Measurements from ENCODE around the gene APCDD1. TPM values are rescaled to one million over a fixed set of nuclear protein-coding genes. Genes with fewer than 3 reads are reported as not detected.

Gene APCDD1
- total and polyA plus RNA-seq, 2 of the 13 experiments (the other 11 are each of a cell fraction or from before 2014, with no cell fraction given), result 2.1 to 8.6 TPM

DNA sequence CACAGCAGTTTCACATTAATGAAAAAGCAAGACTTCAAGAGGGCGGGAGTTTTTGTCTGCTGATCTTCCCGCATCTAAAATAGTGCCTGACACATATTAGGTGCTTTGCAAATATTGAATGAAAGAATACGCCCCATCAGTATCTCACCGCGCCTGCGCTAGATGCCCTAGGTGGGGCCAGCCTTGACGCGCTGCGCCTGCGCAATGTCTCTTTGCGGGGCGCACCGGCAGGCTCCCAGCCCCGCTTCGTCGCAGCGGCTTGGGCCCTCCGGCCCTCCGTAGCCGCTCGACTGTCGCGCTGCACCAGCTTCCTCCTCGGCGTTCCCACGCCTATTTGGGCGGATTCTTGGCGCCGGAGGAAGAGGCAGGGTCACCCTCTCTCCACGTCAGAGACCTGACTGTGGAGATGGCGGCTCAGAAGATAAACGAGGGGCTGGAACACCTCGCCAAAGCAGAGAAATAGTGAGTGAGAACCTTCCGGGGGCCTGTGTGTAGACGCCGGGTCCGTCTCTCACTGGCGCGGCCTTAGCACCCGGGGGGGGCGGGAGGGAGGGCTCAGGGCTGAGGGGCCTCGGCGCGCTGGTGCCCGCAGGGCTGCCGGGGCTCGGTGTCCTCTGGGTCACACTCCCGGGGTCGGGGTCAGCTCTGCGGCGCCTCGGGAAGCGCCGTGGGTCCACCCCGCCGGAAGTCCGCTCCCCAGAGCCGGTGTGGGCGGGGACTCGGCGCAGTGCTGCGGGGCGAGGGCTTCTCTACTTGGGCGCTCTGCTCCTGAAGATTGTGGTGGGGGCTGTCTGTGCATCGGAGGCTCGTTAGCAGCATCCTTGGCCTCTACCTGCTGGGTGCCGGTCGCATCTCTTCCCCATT, 71.5 kb downstream of the APCDD1 start, which contains the start of gene NAPG (continued):
- TF ChIP-seq ZNF710 (CRISPR knock-in tag; IDR thresholded peaks at IDR 0.05; ENCODE audit: borderline replicate concordance) (no peak), ZNF317 (CRISPR knock-in tag; IDR thresholded peaks at IDR 0.05) (no peak), PHF20 (CRISPR knock-in tag; IDR thresholded peaks at IDR 0.05) (peak; percentile 84), POLR2G (IDR thresholded peaks at IDR 0.05; ENCODE audit: low read depth, low read length) (peak; percentile 87), TBX3 (IDR thresholded peaks at IDR 0.05; ENCODE audit: borderline replicate concordance) (0 out of 2 replicates have a peak, but pooled peaks have one; percentile 10), FUBP1 (CRISPR knock-in tag; IDR thresholded peaks at IDR 0.05; ENCODE audit: borderline replicate concordance) (no peak), NFE2L2 (IDR thresholded peaks at IDR 0.05; ENCODE audit: low read length) (no peak), TSC22D2 (CRISPR knock-in tag; IDR thresholded peaks at IDR 0.05; ENCODE audit: borderline replicate concordance) (no peak), SP140L (CRISPR knock-in tag; IDR thresholded peaks at IDR 0.05; ENCODE audit: borderline replicate concordance) (no peak), ZEB1 (IDR thresholded peaks at IDR 0.05; ENCODE audit: insufficient replicate concordance, low read depth) (no peak), ZNF672 (CRISPR knock-in tag; IDR thresholded peaks at IDR 0.05) (0 out of 2 replicates have a peak, but pooled peaks have one; percentile 51), THRA (CRISPR knock-in tag; IDR thresholded peaks at IDR 0.05; ENCODE audit: borderline replicate concordance) (peak; percentile 18; the same call in 1 of the 2 replicates), CHD4 (IDR thresholded peaks at IDR 0.05; ENCODE audit: borderline replicate concordance, low read length) (no peak), NR1H2 (CRISPR knock-in tag; IDR thresholded peaks at IDR 0.05; ENCODE audit: borderline replicate concordance, low read depth) (no peak), ZNF564 (CRISPR knock-in tag; IDR thresholded peaks at IDR 0.05) (no peak), ZNF749 (CRISPR knock-in tag; IDR thresholded peaks at IDR 0.05; ENCODE audit: borderline replicate concordance) (0 out of 2 replicates have a peak, but pooled peaks have one; percentile 46)
- TF ChIP-seq, protein P1, sequence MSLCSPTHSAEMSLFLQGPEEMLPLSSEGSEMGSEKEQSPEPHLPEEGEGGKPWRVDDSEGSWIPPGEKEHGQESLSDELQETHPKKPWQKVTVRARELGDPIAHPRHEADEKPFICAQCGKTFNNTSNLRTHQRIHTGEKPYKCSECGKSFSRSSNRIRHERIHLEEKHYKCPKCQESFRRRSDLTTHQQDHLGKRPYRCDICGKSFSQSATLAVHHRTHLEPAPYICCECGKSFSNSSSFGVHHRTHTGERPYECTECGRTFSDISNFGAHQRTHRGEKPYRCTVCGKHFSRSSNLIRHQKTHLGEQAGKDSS (CRISPR knock-in tag; IDR thresholded peaks at IDR 0.05; ENCODE audit: borderline replicate concordance, low read depth), result no peak
- TF ChIP-seq, protein P2, sequence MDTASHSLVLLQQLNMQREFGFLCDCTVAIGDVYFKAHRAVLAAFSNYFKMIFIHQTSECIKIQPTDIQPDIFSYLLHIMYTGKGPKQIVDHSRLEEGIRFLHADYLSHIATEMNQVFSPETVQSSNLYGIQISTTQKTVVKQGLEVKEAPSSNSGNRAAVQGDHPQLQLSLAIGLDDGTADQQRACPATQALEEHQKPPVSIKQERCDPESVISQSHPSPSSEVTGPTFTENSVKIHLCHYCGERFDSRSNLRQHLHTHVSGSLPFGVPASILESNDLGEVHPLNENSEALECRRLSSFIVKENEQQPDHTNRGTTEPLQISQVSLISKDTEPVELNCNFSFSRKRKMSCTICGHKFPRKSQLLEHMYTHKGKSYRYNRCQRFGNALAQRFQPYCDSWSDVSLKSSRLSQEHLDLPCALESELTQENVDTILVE (CRISPR knock-in tag; IDR thresholded peaks at IDR 0.05), result peak; percentile 86
- TF ChIP-seq, protein P3, sequence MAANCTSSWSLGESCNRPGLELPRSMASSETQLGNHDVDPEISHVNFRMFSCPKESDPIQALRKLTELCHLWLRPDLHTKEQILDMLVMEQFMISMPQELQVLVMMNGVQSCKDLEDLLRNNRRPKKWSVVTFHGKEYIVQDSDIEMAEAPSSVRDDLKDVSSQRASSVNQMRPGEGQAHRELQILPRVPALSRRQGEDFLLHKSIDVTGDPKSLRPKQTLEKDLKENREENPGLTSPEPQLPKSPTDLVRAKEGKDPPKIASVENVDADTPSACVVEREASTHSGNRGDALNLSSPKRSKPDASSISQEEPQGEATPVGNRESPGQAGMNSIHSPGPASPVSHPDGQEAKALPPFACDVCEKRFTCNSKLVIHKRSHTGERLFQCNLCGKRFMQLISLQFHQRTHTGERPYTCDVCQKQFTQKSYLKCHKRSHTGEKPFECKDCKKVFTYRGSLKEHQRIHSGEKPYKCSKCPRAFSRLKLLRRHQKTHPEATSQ (CRISPR knock-in tag; IDR thresholded peaks at IDR 0.05; ENCODE audit: borderline replicate concordance), result no peak; the same call in 1 of the 2 replicates

All from HepG2 (cell line).